Duodenal mucosa (tissue), 2 donors: ENCODE measurements around the gene LY86.

Experiments
- H3K27ac ChIP-seq: one replicate; pipeline ENCODE4 v1.7.0; 2013; ENCODE audit warnings: low read depth, low read length
- H3K27me3 ChIP-seq, 2 donors: one replicate each; pipeline ENCODE4 v1.7.0; 2013; ENCODE audit warnings: low read length in 2 of 2, control low read depth in 1 of 2; ENCODE audit not compliant: insufficient read depth in 2 of 2, control insufficient read depth in 1 of 2
- H3K36me3 ChIP-seq, 2 donors: one replicate each; pipeline ENCODE4 v1.7.0; 2013; ENCODE audit warnings: low read length in 2 of 2, control low read depth in 1 of 2; ENCODE audit not compliant: insufficient read depth in 2 of 2, control insufficient read depth in 1 of 2
- H3K4me1 ChIP-seq, 2 donors: one replicate each; pipeline ENCODE4 v1.7.0; 2013; ENCODE audit warnings: low read length in 2 of 2, control low read depth in 1 of 2; ENCODE audit not compliant: insufficient read depth in 2 of 2, control insufficient read depth in 1 of 2
- H3K4me3 ChIP-seq, 2 donors: one replicate each; pipeline ENCODE4 v1.7.0; 2013; ENCODE audit warnings: low read length in 2 of 2, low read depth in 1 of 2
- H3K9ac ChIP-seq, 2 donors: one replicate each; pipeline ENCODE4 v1.7.0; 2013; ENCODE audit warnings: low read length in 2 of 2, low read depth in 1 of 2
- H3K9me3 ChIP-seq, 2 donors: one replicate each; pipeline ENCODE4 v1.7.0; 2013; ENCODE audit warnings: low read length in 2 of 2, control low read depth in 1 of 2; ENCODE audit not compliant: control insufficient read depth in 1 of 2

Gene LY86

DNA sequence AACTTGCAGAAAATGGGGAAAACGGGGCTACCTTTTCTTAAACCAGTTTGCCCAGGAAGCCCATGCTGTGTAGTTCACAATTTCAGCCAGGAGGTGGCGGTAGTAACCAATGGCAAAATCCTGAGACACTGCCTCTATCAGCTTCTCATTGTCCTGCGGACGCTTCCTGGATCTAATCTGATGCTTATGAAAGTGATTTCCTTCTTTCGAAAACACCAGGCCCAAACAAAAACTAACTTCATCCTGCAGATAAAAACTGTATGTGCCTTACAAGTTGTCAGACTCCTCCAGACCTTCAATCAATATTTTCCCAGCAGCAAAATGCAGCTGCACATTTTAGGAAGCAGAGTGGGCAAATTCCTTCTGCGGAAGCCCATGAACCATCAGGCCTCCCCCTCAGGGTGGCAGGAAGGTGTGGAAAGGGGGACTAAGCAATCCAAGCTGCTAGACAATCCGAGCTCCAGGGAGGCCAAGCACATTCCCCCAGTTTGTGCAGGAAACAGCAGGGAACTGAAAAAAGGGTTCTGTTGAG lies 88.5 kb downstream of the LY86 start:
- H3K27ac ChIP-seq, result no peak overlapping the region
- H3K27me3 ChIP-seq, result no peaks in the 10 kb centered on the region
- peaks cover 35 to 42% of the 10 kb centered on the region in 2 donors for H3K4me1 ChIP-seq
- no peaks in the 10 kb centered on the region for H3K9me3 ChIP-seq
- peak overlapping the region in 1 of 2 donors; percentile 16 for H3K9ac ChIP-seq
- peak overlapping the region in 1 of 2 donors; percentile 17 for H3K4me3 ChIP-seq
- H3K36me3 ChIP-seq, result no peaks in the 10 kb centered on the region

DNA sequence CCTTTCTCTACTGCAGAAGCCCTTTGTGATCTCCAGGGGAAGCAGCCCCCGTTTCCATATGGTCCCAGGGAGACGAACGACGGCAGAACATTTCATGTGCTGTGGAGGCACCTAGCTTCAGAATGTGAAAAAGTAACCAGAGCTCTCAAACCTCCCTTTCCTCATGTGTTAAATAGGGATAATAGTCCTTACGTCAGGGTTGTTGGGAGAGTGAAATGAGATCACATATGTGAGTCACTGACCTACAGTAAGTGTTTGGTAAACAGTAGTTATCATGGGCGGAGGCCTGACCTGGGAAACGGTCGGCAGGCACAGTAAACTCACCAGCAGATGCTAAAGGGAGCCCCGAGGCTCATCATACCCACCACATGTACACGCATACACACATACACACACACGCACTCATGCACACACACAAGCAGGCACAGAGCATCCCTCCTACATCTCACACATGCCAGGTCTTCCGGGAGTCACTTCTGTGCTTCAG lies 89.7 kb downstream of the LY86 start:
- Histone ChIP-seq H3K4me3 (no peak overlapping the region), H3K9ac (peak overlapping the region in 1 of 2 donors; percentile 48), H3K27me3 (no peaks in the 10 kb centered on the region), H3K4me1 (peaks cover 46 to 53% of the 10 kb centered on the region in 2 donors), H3K9me3 (no peaks in the 10 kb centered on the region), H3K27ac (no peak overlapping the region), H3K36me3 (no peaks in the 10 kb centered on the region)

DNA sequence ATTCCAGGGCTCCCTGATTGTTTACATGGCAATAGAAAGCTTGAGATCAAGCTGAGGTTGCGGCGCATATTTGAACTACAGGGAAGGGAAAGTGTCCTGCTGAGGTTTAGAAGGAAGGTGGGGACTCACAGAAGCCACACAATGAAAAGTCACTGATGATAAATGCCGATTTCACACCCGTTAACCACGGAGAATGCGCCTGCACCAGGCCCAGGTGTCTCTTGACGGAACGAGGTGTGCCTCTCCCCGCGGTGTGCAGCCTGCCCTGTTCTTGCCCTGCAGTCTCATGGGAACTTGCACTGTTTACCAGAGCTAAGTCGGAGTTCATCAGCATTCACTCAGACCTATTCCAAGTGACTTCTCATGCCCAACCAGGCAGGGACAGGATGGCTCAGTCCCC lies 90.3 kb downstream of the LY86 start:
- Histone ChIP-seq H3K9ac (peak overlapping the region in 1 of 2 donors; percentile 19), H3K27ac (no peak overlapping the region), H3K4me1 (peaks cover 51 to 59% of the 10 kb centered on the region in 2 donors), H3K27me3 (no peaks in the 10 kb centered on the region), H3K36me3 (no peaks in the 10 kb centered on the region), H3K9me3 (no peaks in the 10 kb centered on the region), H3K4me3 (no peak overlapping the region)

GRCh38 chr6:6679633-6680032 lies 91.1 kb downstream of the LY86 start:
- Histone ChIP-seq H3K9me3 (no peaks in the 10 kb centered on the region), H3K4me1 (peaks cover 58 to 66% of the 10 kb centered on the region in 2 donors), H3K27me3 (no peaks in the 10 kb centered on the region), H3K4me3 (no peak overlapping the region), H3K27ac (no peak overlapping the region), H3K9ac (no peak overlapping the region), H3K36me3 (no peaks in the 10 kb centered on the region)

DNA sequence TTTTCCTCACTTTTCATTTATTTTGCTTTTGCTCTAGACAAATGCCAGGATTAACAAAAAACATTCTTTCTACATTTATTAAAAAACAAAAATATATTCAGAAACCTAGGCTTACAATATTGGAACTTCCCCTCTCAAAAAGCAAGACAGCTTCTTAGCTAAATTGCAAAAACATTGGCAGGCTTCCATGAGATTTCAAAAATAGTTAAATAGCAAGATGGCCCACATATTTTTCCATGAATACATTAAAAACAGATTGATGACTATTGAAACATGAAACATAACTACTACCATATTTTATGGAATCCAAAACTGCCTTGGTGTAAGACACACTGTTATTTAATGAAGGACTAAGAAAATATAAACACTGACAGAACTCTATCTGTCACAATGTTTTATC lies 92.0 kb downstream of the LY86 start:
- Histone ChIP-seq H3K9ac (no peak overlapping the region), H3K27me3 (no peaks in the 10 kb centered on the region), H3K4me3 (no peak overlapping the region), H3K9me3 (no peaks in the 10 kb centered on the region), H3K4me1 (peaks cover 62 to 75% of the 10 kb centered on the region in 2 donors), H3K36me3 (no peaks in the 10 kb centered on the region), H3K27ac (no peak overlapping the region)

- H3K27me3 ChIP-seq, result no peaks in the 10 kb centered on the region
- no peaks in the 10 kb centered on the region for H3K9me3 ChIP-seq
- H3K4me1 ChIP-seq, result peaks cover 69 to 80% of the 10 kb centered on the region in 2 donors
- H3K4me3 ChIP-seq, result no peak overlapping the region
- no peak overlapping the region for H3K27ac ChIP-seq
- no peak overlapping the region for H3K9ac ChIP-seq
- H3K36me3 ChIP-seq, result no peaks in the 10 kb centered on the region
Measured at GRCh38 chr6:6681075-6681849, 92.7 kb downstream of the LY86 start.

- no peaks in the 10 kb centered on the region for H3K9me3 ChIP-seq
- H3K27me3 ChIP-seq, result no peaks in the 10 kb centered on the region
- H3K9ac ChIP-seq, result no peak overlapping the region
- H3K27ac ChIP-seq, result peak overlapping the region; percentile 32
- peaks cover 68 to 75% of the 10 kb centered on the region in 2 donors for H3K4me1 ChIP-seq
- H3K4me3 ChIP-seq, result no peak overlapping the region
- no peaks in the 10 kb centered on the region for H3K36me3 ChIP-seq
Measured at GRCh38 chr6:6682225-6682624, 93.7 kb downstream of the LY86 start.

- no peaks in the 10 kb centered on the region for H3K9me3 ChIP-seq
- no peaks in the 10 kb centered on the region for H3K27me3 ChIP-seq
- H3K27ac ChIP-seq, result peak overlapping the region; percentile 74
- peak overlapping the region; percentile 46 to 53 for H3K4me3 ChIP-seq
- H3K9ac ChIP-seq, result peak overlapping the region; percentile 45 to 51
- H3K36me3 ChIP-seq, result no peaks in the 10 kb centered on the region
- H3K4me1 ChIP-seq, result peaks cover 68 to 70% of the 10 kb centered on the region in 2 donors
Measured at GRCh38 chr6:6683969-6684833, 95.7 kb downstream of the LY86 start.

GRCh38 chr6:6685249-6686040 lies 96.9 kb downstream of the LY86 start:
- peaks cover 59 to 68% of the 10 kb centered on the region in 2 donors for H3K4me1 ChIP-seq

More at GRCh38 chr6:6685249-6686040, 96.9 kb downstream of the LY86 start:
- Histone ChIP-seq H3K27ac (no peak overlapping the region), H3K9me3 (no peaks in the 10 kb centered on the region), H3K27me3 (no peaks in the 10 kb centered on the region), H3K36me3 (no peaks in the 10 kb centered on the region), H3K4me3 (no peak overlapping the region), H3K9ac (no peak overlapping the region)
